KMS-11 (cell line): Measurements from ENCODE around the gene TMEM222.

Source experiments
- H2AFZ ChIP-seq: fragments of 200-600 bp; sonication (generic); 2 replicates; pipeline ENCODE4 v1.6.1; 2016; ENCODE audit warnings: antibody characterized with exemption, mixed run types, low read depth
- H3K27ac ChIP-seq: fragments of 200-600 bp; sonication (generic); 2 replicates; pipeline ENCODE4 v1.6.1; 2016; ENCODE audit warnings: mild to moderate bottlenecking, mixed run types
- H3K27me3 ChIP-seq: fragments of 200-600 bp; sonication (generic); 2 replicates; pipeline ENCODE4 v1.6.1; 2017; ENCODE audit warnings: mild to moderate bottlenecking, low read depth, mixed run types, moderate library complexity; ENCODE audit not compliant: insufficient read depth
- H3K36me3 ChIP-seq: fragments of 200-600 bp; sonication (generic); 2 replicates; pipeline ENCODE4 v1.6.1; 2017; ENCODE audit warnings: mild to moderate bottlenecking, mixed run types; ENCODE audit not compliant: insufficient read depth
- H3K4me1 ChIP-seq: fragments of 200-600 bp; sonication (generic); 2 replicates; pipeline ENCODE4 v1.6.1; 2016; ENCODE audit warnings: mild to moderate bottlenecking, low read depth, mixed run types; ENCODE audit not compliant: poor library complexity, severe bottlenecking
- H3K4me2 ChIP-seq: fragments of 200-600 bp; sonication (generic); 2 replicates; pipeline ENCODE4 v1.7.0; 2016; ENCODE audit warnings: mild to moderate bottlenecking, mixed run types
- H3K4me3 ChIP-seq: fragments of 200-600 bp; sonication (generic); IDR thresholded peaks from 2 replicates; pipeline ENCODE4 v1.6.1; 2017; ENCODE audit warnings: low read depth, low read length, mixed read lengths; ENCODE audit not compliant: insufficient read depth
- H3K79me2 ChIP-seq: fragments of 200-600 bp; sonication (generic); 2 replicates; pipeline ENCODE4 v1.6.1; 2016; ENCODE audit warnings: low read depth, mixed run types; ENCODE audit not compliant: insufficient read depth
- H3K9ac ChIP-seq: fragments of 200-600 bp; sonication (generic); 2 replicates; pipeline ENCODE4 v1.6.1; 2016; ENCODE audit warnings: mild to moderate bottlenecking, mixed run types
- H4K20me1 ChIP-seq: fragments of 200-600 bp; sonication (generic); 2 replicates; pipeline ENCODE4 v1.6.1; 2016; ENCODE audit warnings: mild to moderate bottlenecking, mixed run types; ENCODE audit not compliant: insufficient read depth
- CTCF ChIP-seq: fragments of 200-600 bp; sonication (generic); conservative IDR thresholded peaks from 2 replicates; pipeline ENCODE4 v1.6.1; 2017; ENCODE audit warnings: low read depth, mild to moderate bottlenecking, antibody characterized with exemption, low read length, moderate library complexity, mixed read lengths

TMEM222 gene

GRCh38 chr1:27372808-27373690 lies 51.1 kb downstream of the TMEM222 start:
- Histone ChIP-seq H3K4me2 (no peak overlapping the region), H3K9ac (no peak overlapping the region), H3K4me1 (no peaks in the 10 kb centered on the region), H3K4me3 (no peak overlapping the region), H3K36me3 (no peaks in the 10 kb centered on the region), H3K27me3 (no peaks in the 10 kb centered on the region), H3K79me2 (no peaks in the 10 kb centered on the region), H3K27ac (no peak overlapping the region), H4K20me1 (no peaks in the 10 kb centered on the region), H2AFZ (no peak overlapping the region)
- TF ChIP-seq CTCF: no peak; the same call in 1 of the 2 replicates

GRCh38 chr1:27374362-27375086 lies 52.6 kb downstream of the TMEM222 start, which contains the start of gene FCN3:
Gene FCN3, minus strand, starts transcription at chr1:27374824. Its CDS starts 6 bp downstream, at chr1:27374818.
- H3K27me3 ChIP-seq: no peaks in the 10 kb centered on the region
- H3K4me2 ChIP-seq: no peak within 1 kb of the TSS
- H3K36me3 ChIP-seq: no peaks in the 10 kb centered on the region
- no peak within 1 kb of the TSS for H2AFZ ChIP-seq
- no peak within 1 kb of the TSS for H3K27ac ChIP-seq
- H3K4me3 ChIP-seq: no peak within 1 kb of the TSS
- H3K9ac ChIP-seq: no peak within 1 kb of the TSS
- no peaks in the 10 kb centered on the region for H4K20me1 ChIP-seq
- TF ChIP-seq CTCF: no peak
- H3K4me1 ChIP-seq: no peaks in the 10 kb centered on the region
- H3K79me2 ChIP-seq: no peaks in the 10 kb centered on the region

GRCh38 chr1:27377760-27378495 lies 56.0 kb downstream of the TMEM222 start:
- no peaks in the 10 kb centered on the region for H3K4me1 ChIP-seq
- H3K9ac ChIP-seq: no peak overlapping the region
- H3K27ac ChIP-seq: no peak overlapping the region
- no peak overlapping the region for H2AFZ ChIP-seq
- no peak for TF ChIP-seq CTCF
- no peaks in the 10 kb centered on the region for H3K79me2 ChIP-seq
- H3K36me3 ChIP-seq: no peaks in the 10 kb centered on the region
- H3K4me2 ChIP-seq: no peak overlapping the region
- no peaks in the 10 kb centered on the region for H4K20me1 ChIP-seq
- H3K4me3 ChIP-seq: no peak overlapping the region
- H3K27me3 ChIP-seq: peaks cover 7% of the 10 kb centered on the region

- Histone ChIP-seq H3K36me3 (no peaks in the 10 kb centered on the region), H3K4me3 (no peak overlapping the region), H3K27ac (no peak overlapping the region), H3K4me1 (no peaks in the 10 kb centered on the region), H3K27me3 (peaks cover 7% of the 10 kb centered on the region), H3K9ac (no peak overlapping the region), H3K4me2 (no peak overlapping the region), H4K20me1 (no peaks in the 10 kb centered on the region), H3K79me2 (no peaks in the 10 kb centered on the region), H2AFZ (no peak overlapping the region)
- TF ChIP-seq CTCF: no peak
These were observed 57.7 kb downstream of the TMEM222 start for GRCh38 chr1:27379564-27380122.
